Measurements from ENCODE around the gene EGF. TPM values are rescaled to one million over a fixed set of nuclear protein-coding genes. Genes with fewer than 3 reads are reported as not detected.

EGF gene
- total RNA-seq, 2 experiments from 2014 or later, result not detected

GRCh38 chr4:110059556-110060191 lies 147.0 kb downstream of the EGF start:
- H3K27ac Mint-ChIP-seq, result peak overlapping the region; percentile 69
- POLR2A ChIA-PET, result interaction anchor here (1.0 kb wide), 1 partner anchor 137 kb away, joined by 4 read pairs; no protein-coding TSS in a partner anchor
- no peaks in the 10 kb centered on the region for H3K36me3 Mint-ChIP-seq
- no peak for DNase-seq
- H3K4me1 Mint-ChIP-seq (ENCODE audit: low read depth), result peaks cover 34% of the 10 kb centered on the region
- no peaks in the 10 kb centered on the region for H3K9me3 Mint-ChIP-seq
- H3K4me3 Mint-ChIP-seq, result no peak overlapping the region
- H3K27me3 Mint-ChIP-seq, result no peaks in the 10 kb centered on the region
- intact Hi-C loops (cut with micrococcal nuclease), result loop anchor here (1.0 kb wide), 1 partner anchor 29 kb away; no protein-coding TSS in a partner anchor
- CTCF ChIA-PET, result interaction anchor here (1.0 to 1.4 kb wide), 3 partner anchors 11 to 137 kb away, joined by 4 read pairs; no protein-coding TSS in a partner anchor

- Mint-ChIP-seq H3K27ac (no peak overlapping the region), H3K4me3 (no peak overlapping the region), H3K4me1 (ENCODE audit: low read depth) (peaks cover 28% of the 10 kb centered on the region), H3K9me3 (no peaks in the 10 kb centered on the region), H3K27me3 (no peaks in the 10 kb centered on the region), H3K36me3 (no peaks in the 10 kb centered on the region)
- DNase-seq, result no peak
- intact Hi-C loops (cut with micrococcal nuclease), result no loop called here
- ChIA-PET CTCF (interaction anchor here (1.1 to 1.4 kb wide), 2 partner anchors 63 to 136 kb away, joined by 3 to 4 read pairs; no protein-coding TSS in a partner anchor), POLR2A (no interaction called here)
Observed at GRCh38 chr4:110061076-110061475, 148.4 kb downstream of the EGF start.

Other genes starting within 250 kb of the EGF start
- 10 to 100 TPM; 18.4 to 29.9 TPM for gene CASP6, start 209.4 kb upstream of the EGF start, total RNA-seq
- 10 to 100 TPM; 17.9 to 21.6 TPM for gene PLA2G12A, start 182.8 kb upstream of the EGF start, total RNA-seq
- gene CFI, start 110.9 kb upstream of the EGF start, total RNA-seq, result under 1 TPM in 1 of 2 experiments, not detected in 1; 0.46 TPM
- gene GAR1, start 97.1 kb upstream of the EGF start, total RNA-seq, result 10 to 100 TPM; 30.5 to 32.8 TPM
- gene RRH, start 84.9 kb upstream of the EGF start, total RNA-seq, result under 1 TPM; 0.14 to 0.19 TPM
- gene LRIT3, start 64.8 kb upstream of the EGF start, total RNA-seq, result under 1 TPM; 0.10 to 0.14 TPM